Measurements from ENCODE around the gene SIGLEC1.

DNA sequence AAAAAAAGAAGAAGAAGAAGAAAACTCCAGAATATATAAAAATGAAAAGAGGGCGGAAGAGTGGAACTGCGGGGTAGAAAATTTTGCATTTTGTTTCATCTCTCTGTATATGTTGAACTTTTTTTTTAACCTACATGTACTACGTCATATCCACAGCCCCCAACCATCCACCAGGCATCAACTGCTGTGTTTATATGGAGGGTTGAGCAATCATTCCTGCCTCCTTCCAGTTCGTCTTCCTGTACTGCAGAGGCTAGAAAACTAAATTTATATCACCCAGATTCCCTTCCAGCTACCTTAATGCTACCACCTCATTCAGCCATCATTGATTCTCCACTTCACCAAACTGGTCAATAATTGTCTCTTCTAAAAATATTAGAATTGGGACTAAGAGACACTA, 9.5 kb upstream of the SIGLEC1 start:
- TF ChIP-seq, protein P1, sequence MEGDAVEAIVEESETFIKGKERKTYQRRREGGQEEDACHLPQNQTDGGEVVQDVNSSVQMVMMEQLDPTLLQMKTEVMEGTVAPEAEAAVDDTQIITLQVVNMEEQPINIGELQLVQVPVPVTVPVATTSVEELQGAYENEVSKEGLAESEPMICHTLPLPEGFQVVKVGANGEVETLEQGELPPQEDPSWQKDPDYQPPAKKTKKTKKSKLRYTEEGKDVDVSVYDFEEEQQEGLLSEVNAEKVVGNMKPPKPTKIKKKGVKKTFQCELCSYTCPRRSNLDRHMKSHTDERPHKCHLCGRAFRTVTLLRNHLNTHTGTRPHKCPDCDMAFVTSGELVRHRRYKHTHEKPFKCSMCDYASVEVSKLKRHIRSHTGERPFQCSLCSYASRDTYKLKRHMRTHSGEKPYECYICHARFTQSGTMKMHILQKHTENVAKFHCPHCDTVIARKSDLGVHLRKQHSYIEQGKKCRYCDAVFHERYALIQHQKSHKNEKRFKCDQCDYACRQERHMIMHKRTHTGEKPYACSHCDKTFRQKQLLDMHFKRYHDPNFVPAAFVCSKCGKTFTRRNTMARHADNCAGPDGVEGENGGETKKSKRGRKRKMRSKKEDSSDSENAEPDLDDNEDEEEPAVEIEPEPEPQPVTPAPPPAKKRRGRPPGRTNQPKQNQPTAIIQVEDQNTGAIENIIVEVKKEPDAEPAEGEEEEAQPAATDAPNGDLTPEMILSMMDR (IDR thresholded peaks at IDR 0.05; ENCODE audit: low read depth, low read length), result no peak
- no peak for TF ChIP-seq EZH2phosphoT487 (IDR thresholded peaks at IDR 0.05; ENCODE audit: low read depth)
